22Rv1 (cell line): Measurements from ENCODE around the gene CCDC127.

Experiments
- H3K27ac ChIP-seq: fragments of 450-650 bp; 2 replicates; pipeline ENCODE4 v1.5.1; 2017
- ZFX ChIP-seq: fragments of 450-650 bp; IDR thresholded peaks from 2 replicates; pipeline ENCODE4 v1.6.1; 2017; ENCODE audit warnings: antibody characterized with exemption, borderline replicate concordance
- TF ChIP-seq, protein P1 (sequence below): fragments of 450-650 bp; IDR thresholded peaks from 2 replicates; pipeline ENCODE4 v1.5.1; 2017; ENCODE audit warnings: mild to moderate bottlenecking

Gene CCDC127

DNA sequence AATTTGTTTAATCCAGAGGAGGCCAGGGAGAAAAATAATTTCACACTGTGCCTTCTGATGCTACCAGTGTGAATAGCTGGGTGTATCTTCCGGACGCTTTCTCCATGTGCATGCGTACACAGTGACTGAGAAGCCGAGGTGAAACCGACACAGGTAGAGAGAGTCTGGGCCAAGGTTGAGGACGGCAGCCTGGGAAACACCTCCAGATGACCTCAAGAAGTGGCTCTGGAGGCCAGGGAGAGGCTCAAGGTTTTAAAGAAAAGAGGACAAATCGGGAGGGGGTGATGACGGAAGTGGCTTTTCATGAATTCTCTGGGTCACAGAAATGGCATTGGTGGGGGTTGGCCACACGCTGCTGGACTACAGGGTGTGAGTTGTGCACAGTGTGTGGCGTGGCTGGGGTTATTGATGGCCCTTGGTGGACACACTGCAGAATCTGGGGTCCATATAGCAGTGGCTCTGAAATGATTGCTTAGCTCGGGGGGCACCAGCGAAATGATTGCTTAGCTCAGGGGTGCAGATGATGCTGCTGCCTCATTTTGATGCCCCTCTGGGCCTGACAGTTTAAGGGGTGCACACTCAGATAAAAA, 60.7 kb downstream of the CCDC127 start:
- H3K27ac ChIP-seq: no peak overlapping the region

GRCh38 chr5:156411-157072, 61.4 kb downstream of the CCDC127 start:
- no peak overlapping the region for H3K27ac ChIP-seq
- TF ChIP-seq ZFX: no peak
- TF ChIP-seq, protein P1, sequence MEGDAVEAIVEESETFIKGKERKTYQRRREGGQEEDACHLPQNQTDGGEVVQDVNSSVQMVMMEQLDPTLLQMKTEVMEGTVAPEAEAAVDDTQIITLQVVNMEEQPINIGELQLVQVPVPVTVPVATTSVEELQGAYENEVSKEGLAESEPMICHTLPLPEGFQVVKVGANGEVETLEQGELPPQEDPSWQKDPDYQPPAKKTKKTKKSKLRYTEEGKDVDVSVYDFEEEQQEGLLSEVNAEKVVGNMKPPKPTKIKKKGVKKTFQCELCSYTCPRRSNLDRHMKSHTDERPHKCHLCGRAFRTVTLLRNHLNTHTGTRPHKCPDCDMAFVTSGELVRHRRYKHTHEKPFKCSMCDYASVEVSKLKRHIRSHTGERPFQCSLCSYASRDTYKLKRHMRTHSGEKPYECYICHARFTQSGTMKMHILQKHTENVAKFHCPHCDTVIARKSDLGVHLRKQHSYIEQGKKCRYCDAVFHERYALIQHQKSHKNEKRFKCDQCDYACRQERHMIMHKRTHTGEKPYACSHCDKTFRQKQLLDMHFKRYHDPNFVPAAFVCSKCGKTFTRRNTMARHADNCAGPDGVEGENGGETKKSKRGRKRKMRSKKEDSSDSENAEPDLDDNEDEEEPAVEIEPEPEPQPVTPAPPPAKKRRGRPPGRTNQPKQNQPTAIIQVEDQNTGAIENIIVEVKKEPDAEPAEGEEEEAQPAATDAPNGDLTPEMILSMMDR: no peak

More for the DNA sequence above, 60.7 kb downstream of the CCDC127 start:
- TF ChIP-seq ZFX: no peak
- TF ChIP-seq, protein P1: no peak

- TF ChIP-seq, protein P1: no peak
- no peak for TF ChIP-seq ZFX
- no peak overlapping the region for H3K27ac ChIP-seq
Observed at GRCh38 chr5:155651-156410, 62.1 kb downstream of the CCDC127 start.

- H3K27ac ChIP-seq: no peak overlapping the region
- TF ChIP-seq, protein P1: no peak
- no peak for TF ChIP-seq ZFX
Observed at GRCh38 chr5:154826-155225, 63.1 kb downstream of the CCDC127 start.

DNA sequence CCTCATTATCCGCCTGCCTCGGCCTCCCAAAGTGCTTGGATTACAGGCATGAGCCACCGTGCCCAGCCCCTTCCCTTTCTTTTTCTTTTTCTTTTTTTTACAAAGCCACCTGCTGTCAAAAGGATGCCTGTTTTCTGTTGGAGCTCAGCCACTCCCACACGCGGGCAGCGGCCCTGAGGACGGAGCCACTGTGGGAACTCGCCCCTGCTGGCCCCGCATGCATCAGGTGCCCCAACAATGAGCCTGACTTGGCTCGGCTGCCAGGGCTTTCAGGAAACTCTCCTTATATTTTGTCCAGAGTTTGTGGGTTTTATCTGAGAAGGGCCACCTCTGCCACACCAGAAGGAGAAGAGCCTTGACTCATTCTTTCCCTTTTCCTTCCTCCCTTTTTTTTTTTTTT, 63.7 kb downstream of the CCDC127 start:
- TF ChIP-seq, protein P1: no peak
- TF ChIP-seq ZFX: no peak
- H3K27ac ChIP-seq: no peak overlapping the region

DNA sequence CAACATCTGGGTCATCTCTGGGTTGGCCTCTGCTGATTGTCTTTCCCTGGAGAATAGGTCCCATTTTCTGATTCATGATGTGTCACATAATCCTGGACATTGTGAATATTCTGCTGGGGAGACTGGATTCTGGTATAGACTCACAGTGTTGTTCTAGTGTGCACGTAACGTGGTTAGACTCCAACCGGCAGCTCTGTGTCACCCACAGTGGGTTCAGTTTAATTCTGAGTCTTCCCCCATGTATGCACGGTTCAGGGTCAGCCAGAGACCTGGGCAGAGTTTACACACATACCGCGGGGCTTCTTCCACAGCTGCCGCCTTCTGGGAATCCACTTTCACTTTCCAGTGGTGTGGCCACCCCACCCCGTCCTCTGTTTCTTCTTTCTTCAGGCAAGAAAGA, 64.7 kb downstream of the CCDC127 start:
- TF ChIP-seq ZFX: no peak
- TF ChIP-seq, protein P1: no peak
- H3K27ac ChIP-seq: no peak overlapping the region

GRCh38 chr5:152077-152476, 65.9 kb downstream of the CCDC127 start:
- TF ChIP-seq ZFX: no peak
- TF ChIP-seq, protein P1: no peak
- no peak overlapping the region for H3K27ac ChIP-seq
